NCI-H2029 (cell line): ENCODE measurements around the gene DMXL2.
"Not testable (repeated sequence)": the region's sequence is repeated elsewhere in the genome, so short reads cannot be mapped to it uniquely, and the experiment has no call there.

ENCODE experiments used
- DNase-seq: peaks from one replicate; lab custom pipeline; 2025; lab: John Stamatoyannopoulos, UW

Gene DMXL2

GRCh38 chr15:51624022-51624421 is 1.5 kb upstream of the DMXL2 start:
- no peak for DNase-seq

- DNase-seq: no peak
These were observed 891 bp upstream of the DMXL2 start for GRCh38 chr15:51623386-51623938.

- no peak for DNase-seq
These were observed 501 bp downstream of the DMXL2 start for GRCh38 chr15:51621936-51622603.

- DNase-seq: no peak
These were observed 1.3 kb downstream of the DMXL2 start for GRCh38 chr15:51621155-51621765.

GRCh38 chr15:51620641-51621040 is 1.9 kb downstream of the DMXL2 start:
- DNase-seq: no peak

- DNase-seq: no peak
These were observed 2.4 kb downstream of the DMXL2 start for GRCh38 chr15:51620122-51620521.

GRCh38 chr15:51619331-51620035 is 3.1 kb downstream of the DMXL2 start:
- DNase-seq: no peak

GRCh38 chr15:51617886-51618285 is 4.7 kb downstream of the DMXL2 start:
- no peak for DNase-seq

- DNase-seq: no peak
These were observed 8.6 kb downstream of the DMXL2 start for GRCh38 chr15:51613951-51614350.

- DNase-seq: not testable (repeated sequence)
These were observed 9.9 kb downstream of the DMXL2 start for GRCh38 chr15:51612669-51613068.

GRCh38 chr15:51603462-51603948 is 19.1 kb downstream of the DMXL2 start:
- not testable (repeated sequence) for DNase-seq

GRCh38 chr15:51603002-51603401 is 19.6 kb downstream of the DMXL2 start:
- no peak for DNase-seq

GRCh38 chr15:51602484-51602883 is 20.1 kb downstream of the DMXL2 start:
- no peak for DNase-seq

GRCh38 chr15:51601801-51602200 is 20.8 kb downstream of the DMXL2 start:
- DNase-seq: no peak

- no peak for DNase-seq
These were observed 22.5 kb downstream of the DMXL2 start for GRCh38 chr15:51600114-51600513.

- DNase-seq: no peak
These were observed 32.5 kb downstream of the DMXL2 start for GRCh38 chr15:51589881-51590568.

GRCh38 chr15:51588966-51589365 is 33.6 kb downstream of the DMXL2 start:
- no peak for DNase-seq

- DNase-seq: no peak
These were observed 36.6 kb downstream of the DMXL2 start for GRCh38 chr15:51585986-51586385.

GRCh38 chr15:51580982-51581381 is 41.6 kb downstream of the DMXL2 start:
- no peak for DNase-seq

GRCh38 chr15:51580385-51580784 is 42.2 kb downstream of the DMXL2 start:
- no peak for DNase-seq

- DNase-seq: no peak
These were observed 43.6 kb downstream of the DMXL2 start for GRCh38 chr15:51579012-51579411.

GRCh38 chr15:51577636-51578304 is 44.8 kb downstream of the DMXL2 start:
- no peak for DNase-seq
